Liver (tissue), 3 donors: Measurements from ENCODE around the gene SLC44A2.
A peak's percentile ranks its signal among the peaks of the same experiment; 100 is the strongest.

Experiments used
- ATF3 ChIP-seq: IDR thresholded peaks from 2 replicates; pipeline ENCODE4 v1.6.1; 2016; ENCODE audit warnings: antibody characterized with exemption
- CTCF ChIP-seq: fragments of 150-350 bp; IDR thresholded peaks from 2 replicates; pipeline ENCODE4 v1.5.1; 2017; ENCODE audit warnings: improper control_type of control experiment, low read depth, low read length; ENCODE audit not compliant: missing input control
- EGR1 ChIP-seq, 2 donors: IDR thresholded peaks; 2 replicates each; pipeline ENCODE4 v1.6.1; 2016 to 2018; ENCODE audit warnings: antibody characterized with exemption in 2 of 2, low read depth in 2 of 2
- JUND ChIP-seq, 2 donors: IDR thresholded peaks; 2 replicates each; pipeline ENCODE4 v1.6.1; 2016; ENCODE audit warnings: antibody characterized with exemption in 2 of 2
- MAX ChIP-seq: IDR thresholded peaks from 2 replicates; pipeline ENCODE4 v1.6.1; 2016; ENCODE audit warnings: antibody characterized with exemption
- NR2F2 ChIP-seq: IDR thresholded peaks from 2 replicates; pipeline ENCODE4 v1.6.1; 2016; ENCODE audit warnings: antibody characterized with exemption
- RAD21 ChIP-seq, 2 donors: IDR thresholded peaks; 2 replicates each; pipeline ENCODE4 v1.6.1; 2016; ENCODE audit warnings: antibody characterized with exemption in 2 of 2, mild to moderate bottlenecking in 2 of 2
- REST ChIP-seq: IDR thresholded peaks from 2 replicates; pipeline ENCODE4 v1.6.1; 2016; ENCODE audit warnings: antibody characterized with exemption, mild to moderate bottlenecking
- SP1 ChIP-seq: IDR thresholded peaks from 2 replicates; pipeline ENCODE4 v1.6.1; 2018; ENCODE audit warnings: antibody characterized with exemption, mild to moderate bottlenecking
- TAF1 ChIP-seq: conservative IDR thresholded peaks from 2 replicates; pipeline ENCODE4 v1.6.1; 2016; ENCODE audit warnings: antibody characterized with exemption, mild to moderate bottlenecking
- YY1 ChIP-seq: IDR thresholded peaks from 2 replicates; pipeline ENCODE4 v1.6.1; 2016; ENCODE audit warnings: antibody characterized with exemption, mild to moderate bottlenecking
- ZBTB33 ChIP-seq: IDR thresholded peaks from 2 replicates; pipeline ENCODE4 v1.6.1; 2016; ENCODE audit warnings: antibody characterized with exemption
- donor health status: healthy.
- donor health status: healthy.

- TF ChIP-seq CTCF (peak; percentile 91), JUND (IDR thresholded peaks at IDR 0.05) (no peak), EGR1 (IDR thresholded peaks at IDR 0.05; ENCODE audit: low read depth in 2 of 2) (no peak), NR2F2 (no peak), TAF1 (no peak), RAD21 (IDR thresholded peaks at IDR 0.05) (peak; percentile 91), REST (no peak), ATF3 (no peak), YY1 (no peak), ZBTB33 (no peak), MAX (no peak), SP1 (no peak)
Observed at GRCh38 chr19:10644260-10645007, 19.1 kb downstream of the SLC44A2 start.
